Measurements from ENCODE around the gene COMT.

The COMT gene

DNA sequence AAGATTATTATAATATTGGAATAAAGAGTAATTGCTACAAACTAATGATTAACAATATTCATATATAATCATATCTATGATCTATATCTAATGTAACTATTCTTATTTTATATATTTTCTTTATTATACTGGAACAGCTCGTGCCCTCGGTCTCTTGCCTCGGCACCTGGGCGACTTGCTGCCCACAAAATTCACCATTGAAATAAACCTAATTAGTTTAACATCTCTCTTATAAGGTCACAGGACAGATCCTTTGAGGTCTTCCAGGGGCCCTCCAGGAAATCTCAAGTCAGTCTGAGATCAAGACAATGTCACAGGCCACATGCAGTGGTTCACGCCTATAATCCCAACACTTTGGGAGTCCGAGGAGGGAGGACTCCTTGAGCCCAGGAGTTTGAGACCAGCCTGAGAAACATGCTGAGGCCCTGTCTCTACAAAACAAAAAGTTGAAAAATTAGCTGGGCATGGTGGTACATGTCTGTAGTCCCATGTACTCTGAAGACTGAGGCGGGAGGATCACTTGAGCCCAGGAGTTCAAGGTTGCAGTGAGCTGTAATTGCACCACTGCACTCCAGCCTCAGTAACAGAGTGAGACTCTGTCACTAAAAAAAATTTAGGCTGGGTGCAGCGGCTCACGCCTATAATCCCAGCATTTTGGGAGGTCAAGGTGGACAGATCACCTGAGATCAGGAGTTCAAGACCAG lies 6.6 kb downstream of the COMT start:
- no peak overlapping the region for H3K27ac ChIP-seq
- DNase-seq (ENCODE audit: low read depth, low spot score): no peak

DNA sequence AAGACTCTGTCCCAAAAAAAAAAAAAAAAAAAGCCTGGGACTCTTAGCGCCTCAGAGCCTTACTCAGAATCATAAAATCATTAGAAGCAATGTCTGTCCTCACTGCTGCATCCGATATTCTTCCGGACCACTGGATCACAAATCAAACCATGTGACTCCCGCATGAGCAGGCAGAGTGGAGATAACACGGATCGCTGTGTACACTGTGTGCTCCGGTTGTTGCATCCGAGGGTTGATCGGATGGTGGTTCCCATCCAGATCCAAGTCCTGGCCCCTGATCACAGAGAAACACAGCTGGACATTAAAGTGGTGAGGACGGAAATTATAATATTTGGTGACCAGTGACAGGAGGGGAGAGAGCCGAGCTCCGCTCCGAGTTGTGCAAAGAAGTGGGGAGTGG lies 9.8 kb downstream of the COMT start:
- no peak for DNase-seq (ENCODE audit: low read depth, low spot score)
- no peak overlapping the region for H3K27ac ChIP-seq

DNA sequence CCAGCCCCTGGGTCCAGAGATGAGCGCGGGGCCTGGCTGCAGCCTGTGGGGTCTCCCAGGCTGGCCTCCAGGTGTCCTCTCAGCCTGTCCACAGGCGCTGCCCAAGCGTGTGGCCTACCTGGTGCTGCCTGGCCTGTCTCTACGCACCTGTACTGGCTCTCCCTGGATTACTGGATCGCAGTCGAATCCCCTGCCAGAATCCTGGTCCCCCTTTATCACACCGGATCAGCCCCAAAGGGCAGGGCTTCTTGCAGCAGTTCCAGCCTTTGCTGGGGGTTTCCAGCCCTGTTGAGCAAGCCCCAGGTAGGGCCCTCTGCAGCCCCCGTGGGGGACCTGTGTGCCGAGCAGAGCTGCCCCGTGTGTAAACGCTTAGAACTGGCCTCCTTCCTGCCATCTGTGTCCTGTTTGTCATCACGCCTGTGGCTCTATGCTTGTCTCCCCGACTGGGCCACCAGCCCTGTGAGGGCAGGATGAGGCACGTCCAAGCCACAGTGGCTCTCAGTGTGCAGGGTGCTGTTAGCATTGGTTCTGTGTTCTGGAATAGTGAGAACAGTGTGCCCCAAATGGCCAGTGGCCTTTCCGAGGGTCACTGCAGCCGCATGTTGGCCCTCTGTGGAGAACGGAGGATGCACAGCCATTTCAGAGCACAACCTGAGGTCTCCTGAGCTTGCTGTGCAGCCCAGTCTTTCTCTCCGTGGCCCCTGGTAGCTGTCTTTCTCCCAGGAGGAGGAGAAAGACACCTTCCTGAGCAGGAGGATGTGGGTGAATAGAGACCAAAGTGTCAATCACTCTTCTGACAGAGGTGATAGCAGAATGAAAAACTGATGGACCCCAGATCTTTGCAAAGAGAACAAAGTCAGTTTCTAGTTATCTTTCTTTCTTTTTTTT lies 13.9 kb downstream of the COMT start:
- DNase-seq (ENCODE audit: low read depth, low spot score): no peak
- peak overlapping the region; percentile 3 for H3K27ac ChIP-seq

DNA sequence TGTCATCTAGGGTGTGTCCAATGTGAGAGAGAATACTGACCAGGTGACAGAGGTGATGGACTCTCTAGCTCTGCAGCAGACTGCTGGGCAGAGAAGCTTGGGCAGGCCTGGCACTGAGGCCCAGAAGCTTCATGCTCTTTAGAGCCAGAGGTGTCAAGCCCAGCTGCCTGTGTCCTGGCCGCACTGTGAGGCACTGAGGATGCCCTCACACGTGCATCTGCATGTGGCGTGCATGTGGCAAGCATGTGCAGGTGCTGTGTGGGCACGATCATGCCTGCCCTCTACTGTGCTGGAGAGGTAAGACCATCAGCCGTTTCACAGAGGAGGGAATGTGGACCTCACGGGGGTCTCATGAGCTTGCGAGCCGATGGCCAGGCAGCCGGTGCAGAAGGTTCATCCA lies 15.9 kb downstream of the COMT start:
- DNase-seq (ENCODE audit: low read depth, low spot score): no peak

DNA sequence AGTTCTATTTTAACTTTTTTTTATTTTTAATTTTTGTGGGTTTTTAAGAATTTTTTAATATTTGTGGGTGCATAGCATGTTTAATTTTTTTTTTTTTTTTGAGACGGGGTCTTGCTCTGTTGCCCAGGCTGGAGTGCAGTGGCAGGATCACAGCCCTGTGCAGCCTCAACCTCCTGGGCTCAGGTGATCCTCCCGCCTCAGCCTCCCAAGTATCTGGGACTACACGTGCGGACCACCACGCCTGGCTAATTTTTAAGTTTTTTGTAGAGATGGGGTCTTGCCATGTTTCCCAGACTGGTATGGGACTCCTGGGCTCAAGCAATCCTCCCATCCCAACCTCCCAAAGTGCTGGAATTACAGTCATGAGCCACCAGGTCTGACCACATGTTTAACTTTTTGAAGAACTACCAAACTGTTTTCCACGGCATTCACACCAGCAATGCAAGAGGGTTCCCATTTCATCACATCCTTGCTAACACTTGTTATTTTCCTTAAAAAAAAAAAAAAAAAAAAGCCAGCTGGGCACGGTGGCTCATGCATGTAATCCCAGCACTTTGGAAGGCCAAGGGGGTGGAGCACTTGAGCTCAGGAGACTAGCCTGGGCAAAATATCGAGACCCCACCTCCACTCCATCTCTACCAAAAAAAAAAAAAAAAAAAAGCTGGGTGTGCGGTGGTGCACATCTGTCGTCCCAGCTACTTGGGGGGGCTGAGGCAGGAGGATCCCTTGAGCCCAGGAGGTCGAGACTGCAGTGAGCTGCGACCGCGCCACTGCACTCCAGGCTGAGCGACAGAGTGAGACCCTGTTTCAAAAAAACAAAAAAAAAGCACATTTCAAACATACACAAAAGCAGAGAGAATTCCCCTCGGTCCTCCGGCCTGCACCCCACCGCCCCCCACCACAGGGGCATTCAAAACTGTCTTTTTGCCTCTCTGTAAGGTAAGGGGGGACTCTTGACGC lies 16.8 kb downstream of the COMT start:
- H3K27ac ChIP-seq: no peak overlapping the region
- no peak for DNase-seq (ENCODE audit: low read depth, low spot score)

More for the DNA sequence above, 15.9 kb downstream of the COMT start:
- H3K27ac ChIP-seq: no peak overlapping the region

DNA sequence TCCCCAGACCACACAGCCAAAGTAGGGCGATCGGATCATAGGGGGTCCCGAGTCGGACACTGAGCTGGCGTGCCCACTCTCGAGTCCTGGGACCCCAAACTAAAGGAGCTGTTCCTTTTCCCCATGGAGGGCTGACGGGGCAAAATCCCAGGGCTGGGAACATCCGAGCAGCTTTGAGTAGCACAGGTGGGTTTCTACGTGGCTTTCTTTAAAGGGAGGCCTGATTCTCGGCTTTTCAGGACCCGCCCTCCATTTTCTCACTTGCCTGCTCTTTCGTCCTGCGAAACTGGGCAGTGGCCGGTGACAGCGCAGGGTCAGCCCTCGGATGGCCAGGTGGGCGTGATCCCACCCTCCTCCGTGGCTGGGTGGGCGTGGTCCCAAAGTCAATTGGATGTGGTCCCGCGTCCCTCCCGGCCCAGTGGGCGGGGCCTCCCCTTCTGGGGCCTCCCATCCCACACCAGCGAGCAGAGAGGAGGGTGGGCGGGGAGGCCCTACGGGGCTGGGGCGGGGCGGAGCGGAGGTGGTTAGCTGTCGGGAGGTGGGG lies 17.5 kb downstream of the COMT start:
- no peak for DNase-seq (ENCODE audit: low read depth, low spot score)
- no peak overlapping the region for H3K27ac ChIP-seq

DNA sequence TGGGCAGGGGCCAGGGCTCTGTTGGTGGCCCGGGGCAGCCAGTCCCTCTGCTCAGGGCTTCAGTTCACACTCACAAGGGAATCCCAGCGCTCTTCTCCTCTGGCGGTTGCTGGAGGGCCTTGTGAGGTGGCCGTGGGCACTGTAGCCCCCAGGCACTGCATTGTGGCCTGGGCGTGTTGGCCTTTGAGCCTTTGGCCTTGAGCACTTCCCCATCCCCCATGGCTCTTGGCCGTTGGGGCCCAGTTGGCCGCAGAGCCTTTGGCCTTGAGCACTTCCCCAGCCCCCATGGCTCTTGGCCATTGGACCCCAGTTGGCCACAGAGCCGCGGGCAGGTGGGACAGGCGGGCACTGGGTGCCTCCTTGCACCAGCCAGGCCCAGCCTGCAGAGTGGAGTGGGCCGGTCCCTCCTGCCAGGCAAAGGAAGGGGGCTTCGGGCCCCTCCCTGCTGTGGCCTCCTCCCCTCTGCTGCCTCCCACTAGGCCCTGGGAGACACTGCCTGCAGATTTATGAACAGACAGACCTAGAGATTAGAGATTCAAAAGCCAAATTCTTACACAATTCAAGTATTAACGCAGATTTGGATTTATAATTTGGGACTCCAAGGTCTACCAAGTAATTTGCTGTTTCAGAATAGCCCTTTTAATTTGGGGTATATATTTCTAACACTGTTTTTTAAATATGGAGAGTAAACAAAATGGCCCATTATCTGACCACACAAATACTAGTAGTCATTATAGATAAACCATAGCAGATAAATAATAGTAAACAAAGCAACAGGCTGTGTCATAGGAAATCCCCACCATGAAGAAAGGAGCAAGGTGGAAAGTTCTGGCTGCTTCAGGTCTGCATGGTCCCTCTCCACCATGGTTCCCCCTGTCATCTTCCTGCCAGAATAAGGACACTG lies 18.3 kb downstream of the COMT start:
- DNase-seq (ENCODE audit: low read depth, low spot score): no peak
- H3K27ac ChIP-seq: no peak overlapping the region

DNA sequence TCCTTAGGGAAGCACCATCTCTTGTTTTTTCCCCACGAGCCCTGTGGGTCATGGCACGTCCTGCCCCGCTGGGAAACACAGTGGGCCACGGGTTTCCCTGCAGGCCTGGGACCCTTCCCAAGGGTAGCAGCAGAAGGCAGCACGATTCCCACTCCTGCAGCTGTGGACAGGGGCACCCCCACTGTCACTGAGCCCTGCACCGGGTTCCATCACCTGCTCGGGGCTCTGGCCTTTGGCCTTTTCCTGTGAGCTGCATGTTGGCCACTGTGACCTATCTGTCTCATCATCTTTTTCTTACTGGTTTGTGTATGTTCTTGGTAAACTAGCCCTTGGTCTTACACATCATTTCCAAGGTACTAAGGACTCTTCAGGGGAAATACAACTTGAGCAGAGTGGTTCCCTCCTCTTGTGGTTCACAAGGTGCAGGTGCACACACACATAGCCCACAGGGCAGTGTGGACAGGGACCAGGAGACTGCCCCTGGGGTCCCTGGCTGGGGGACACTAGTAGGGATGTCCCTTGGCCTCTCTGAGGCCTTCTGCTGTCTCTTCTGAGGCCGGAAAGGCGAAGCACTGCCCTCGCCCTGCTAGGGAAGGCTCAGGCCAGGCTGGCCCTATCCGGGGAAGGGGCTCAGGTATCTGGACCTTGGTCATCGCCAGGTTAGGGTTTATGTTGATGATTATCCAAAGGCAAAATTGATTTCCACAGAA lies 19.1 kb downstream of the COMT start:
- no peak for DNase-seq (ENCODE audit: low read depth, low spot score)
- H3K27ac ChIP-seq: no peak overlapping the region

DNA sequence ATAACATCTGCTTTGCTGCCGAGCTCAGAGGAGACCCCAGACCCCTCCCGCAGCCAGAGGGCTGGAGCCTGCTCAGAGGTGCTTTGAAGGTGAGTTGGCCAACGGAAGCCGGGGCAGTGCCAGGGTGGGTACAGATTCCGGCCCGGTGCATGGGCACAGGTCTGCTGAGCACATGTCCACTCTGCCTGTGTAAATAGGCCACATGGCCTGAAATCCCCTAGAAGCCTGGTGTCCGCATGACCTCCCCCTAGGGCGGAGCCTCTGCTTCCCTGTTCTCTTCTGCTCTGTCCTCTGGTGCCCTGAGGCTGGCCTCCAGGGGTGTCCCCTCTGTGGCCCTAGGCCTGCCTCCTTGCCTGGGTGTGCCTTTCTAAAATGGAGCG lies 19.6 kb downstream of the COMT start:
- DNase-seq (ENCODE audit: low read depth, low spot score): no peak
- H3K27ac ChIP-seq: no peak overlapping the region

DNA sequence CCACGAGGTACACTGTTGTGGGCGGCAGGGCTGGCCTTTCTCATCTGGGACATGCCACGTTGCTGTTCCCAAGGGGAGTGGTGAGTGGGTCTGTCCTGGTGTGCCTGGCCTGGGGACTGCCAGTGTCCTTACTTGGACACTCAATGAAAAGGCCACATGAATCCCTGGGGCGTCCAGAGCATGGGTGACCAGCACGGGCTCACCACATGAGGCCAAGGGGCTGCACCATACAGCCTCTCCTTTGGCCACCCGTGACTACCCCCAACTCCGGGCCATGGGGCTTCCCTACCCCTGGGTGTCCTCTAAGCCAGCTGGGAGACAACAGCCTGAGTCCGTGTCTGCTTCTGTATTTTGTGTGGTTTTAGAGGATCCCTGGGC lies 20.3 kb downstream of the COMT start:
- H3K27ac ChIP-seq: peak overlapping the region; percentile 63
- DNase-seq (ENCODE audit: low read depth, low spot score): no peak

DNA sequence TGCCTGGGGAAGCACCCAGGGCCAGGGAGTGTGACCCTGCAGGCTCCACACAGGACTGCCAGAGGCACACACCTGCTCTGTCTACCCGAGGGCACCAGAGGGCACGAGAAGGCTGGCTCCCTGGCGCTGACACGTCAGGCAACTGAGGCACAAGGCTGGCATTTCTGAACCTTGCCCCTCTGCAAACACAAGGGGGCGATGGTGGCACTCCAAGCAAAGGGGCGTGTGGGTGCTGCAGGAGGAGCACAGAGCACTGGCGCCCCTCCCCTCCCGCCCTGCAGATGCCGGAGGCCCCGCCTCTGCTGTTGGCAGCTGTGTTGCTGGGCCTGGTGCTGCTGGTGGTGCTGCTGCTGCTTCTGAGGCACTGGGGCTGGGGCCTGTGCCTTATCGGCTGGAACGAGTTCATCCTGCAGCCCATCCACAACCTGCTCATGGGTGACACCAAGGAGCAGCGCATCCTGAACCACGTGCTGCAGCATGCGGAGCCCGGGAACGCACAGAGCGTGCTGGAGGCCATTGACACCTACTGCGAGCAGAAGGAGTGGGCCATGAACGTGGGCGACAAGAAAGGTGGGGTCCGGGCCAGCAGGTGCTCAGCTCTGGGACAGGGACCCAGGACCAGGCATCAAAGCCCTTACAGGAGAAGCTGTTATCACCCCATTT lies 20.8 kb downstream of the COMT start:
- peak overlapping the region; percentile 63 for H3K27ac ChIP-seq

DNA sequence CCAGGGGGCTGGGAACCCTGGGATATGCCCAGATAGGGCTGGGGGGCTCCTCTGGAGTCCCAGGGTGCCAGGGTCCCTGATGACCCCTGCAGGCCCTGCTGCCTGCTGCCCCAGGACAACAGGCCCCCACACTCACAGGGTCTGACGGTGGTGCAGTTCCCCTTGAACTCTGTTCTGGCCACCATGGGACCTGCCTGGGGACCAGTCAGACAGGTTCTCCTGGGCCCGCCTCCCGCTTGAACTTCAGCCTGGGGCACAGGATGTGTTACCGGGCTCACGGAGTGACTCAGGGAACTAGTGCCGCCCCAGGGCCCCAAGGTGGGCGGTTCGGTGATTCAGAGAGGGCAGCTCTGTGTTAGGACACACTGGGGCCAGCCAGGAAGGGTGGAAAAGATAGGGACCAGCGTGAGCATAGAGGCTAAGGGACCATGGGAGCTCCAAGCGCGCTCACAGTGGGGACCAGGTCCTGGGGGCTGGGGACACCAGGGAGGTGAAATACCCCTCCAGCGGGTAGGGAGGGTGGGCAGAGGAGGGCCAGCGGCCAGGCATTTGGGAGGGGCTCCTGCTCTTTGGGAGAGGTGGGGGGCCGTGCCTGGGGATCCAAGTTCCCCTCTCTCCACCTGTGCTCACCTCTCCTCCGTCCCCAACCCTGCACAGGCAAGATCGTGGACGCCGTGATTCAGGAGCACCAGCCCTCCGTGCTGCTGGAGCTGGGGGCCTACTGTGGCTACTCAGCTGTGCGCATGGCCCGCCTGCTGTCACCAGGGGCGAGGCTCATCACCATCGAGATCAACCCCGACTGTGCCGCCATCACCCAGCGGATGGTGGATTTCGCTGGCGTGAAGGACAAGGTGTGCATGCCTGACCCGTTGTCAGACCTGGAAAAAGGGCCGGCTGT lies 21.6 kb downstream of the COMT start:
- H3K27ac ChIP-seq: peak overlapping the region; percentile 63
- peak; percentile 86 for DNase-seq (ENCODE audit: low read depth, low spot score)

More for the DNA sequence above, 20.8 kb downstream of the COMT start:
- peak; percentile 66 for DNase-seq (ENCODE audit: low read depth, low spot score)

DNA sequence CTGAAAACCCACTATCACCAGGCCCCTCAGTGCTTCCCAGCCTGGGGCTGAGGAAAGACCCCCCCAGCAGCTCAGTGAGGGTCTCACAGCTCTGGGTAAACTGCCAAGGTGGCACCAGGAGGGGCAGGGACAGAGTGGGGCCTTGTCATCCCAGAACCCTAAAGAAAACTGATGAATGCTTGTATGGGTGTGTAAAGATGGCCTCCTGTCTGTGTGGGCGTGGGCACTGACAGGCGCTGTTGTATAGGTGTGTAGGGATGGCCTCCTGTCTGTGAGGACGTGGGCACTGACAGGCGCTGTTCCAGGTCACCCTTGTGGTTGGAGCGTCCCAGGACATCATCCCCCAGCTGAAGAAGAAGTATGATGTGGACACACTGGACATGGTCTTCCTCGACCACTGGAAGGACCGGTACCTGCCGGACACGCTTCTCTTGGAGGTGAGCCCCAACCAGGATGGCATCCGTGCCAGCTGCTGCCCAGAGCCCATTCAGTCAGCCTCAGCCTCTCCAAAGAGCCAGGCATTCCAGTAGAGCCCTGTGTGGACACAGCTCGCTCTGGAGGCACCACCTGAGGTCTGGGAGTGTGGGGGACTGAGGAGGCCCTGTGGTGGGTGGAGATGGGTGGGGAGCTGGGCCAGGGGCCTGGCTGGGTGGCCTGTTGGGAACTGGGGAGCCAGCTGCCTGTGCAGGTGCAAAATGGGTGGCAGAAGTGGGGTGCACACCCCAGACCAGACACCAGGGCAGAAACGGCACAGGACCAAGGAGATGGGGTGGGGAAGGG lies 22.5 kb downstream of the COMT start:
- H3K27ac ChIP-seq: peak overlapping the region; percentile 63
- DNase-seq (ENCODE audit: low read depth, low spot score): no peak

DNA sequence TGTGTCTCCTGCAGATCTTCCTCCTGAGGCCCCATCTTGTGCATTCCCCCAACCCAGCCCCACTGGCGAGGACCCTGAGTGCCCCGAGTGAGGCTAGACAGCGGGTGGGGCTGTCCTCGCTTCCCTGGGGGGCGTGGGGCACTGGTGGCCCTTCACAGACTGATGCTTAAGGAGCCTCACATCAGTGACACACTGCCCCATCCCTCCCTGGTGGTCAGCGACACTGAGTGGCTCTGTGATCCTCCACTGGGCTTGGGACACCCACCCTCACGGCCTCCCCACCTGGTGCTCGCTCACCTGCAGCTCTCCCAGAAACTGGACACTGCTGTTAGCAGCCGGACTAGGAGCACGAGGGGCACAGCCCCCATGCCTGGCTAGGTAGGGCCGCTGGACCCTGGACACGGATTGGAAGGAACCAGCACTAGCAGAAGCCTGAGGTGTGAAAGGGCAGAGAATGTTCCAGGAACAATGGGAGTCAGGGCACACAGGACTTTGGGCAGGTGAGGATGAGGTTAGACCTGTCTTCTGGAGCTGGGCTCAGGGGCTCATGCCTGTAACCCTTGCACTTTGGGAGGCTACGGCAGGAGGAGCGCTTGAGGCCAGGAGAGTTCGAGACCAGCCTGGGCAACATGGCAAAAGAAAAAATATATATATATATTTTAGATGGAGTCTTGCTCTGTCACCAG lies 23.3 kb downstream of the COMT start:
- H3K27ac ChIP-seq: no peak overlapping the region
- no peak for DNase-seq (ENCODE audit: low read depth, low spot score)

DNA sequence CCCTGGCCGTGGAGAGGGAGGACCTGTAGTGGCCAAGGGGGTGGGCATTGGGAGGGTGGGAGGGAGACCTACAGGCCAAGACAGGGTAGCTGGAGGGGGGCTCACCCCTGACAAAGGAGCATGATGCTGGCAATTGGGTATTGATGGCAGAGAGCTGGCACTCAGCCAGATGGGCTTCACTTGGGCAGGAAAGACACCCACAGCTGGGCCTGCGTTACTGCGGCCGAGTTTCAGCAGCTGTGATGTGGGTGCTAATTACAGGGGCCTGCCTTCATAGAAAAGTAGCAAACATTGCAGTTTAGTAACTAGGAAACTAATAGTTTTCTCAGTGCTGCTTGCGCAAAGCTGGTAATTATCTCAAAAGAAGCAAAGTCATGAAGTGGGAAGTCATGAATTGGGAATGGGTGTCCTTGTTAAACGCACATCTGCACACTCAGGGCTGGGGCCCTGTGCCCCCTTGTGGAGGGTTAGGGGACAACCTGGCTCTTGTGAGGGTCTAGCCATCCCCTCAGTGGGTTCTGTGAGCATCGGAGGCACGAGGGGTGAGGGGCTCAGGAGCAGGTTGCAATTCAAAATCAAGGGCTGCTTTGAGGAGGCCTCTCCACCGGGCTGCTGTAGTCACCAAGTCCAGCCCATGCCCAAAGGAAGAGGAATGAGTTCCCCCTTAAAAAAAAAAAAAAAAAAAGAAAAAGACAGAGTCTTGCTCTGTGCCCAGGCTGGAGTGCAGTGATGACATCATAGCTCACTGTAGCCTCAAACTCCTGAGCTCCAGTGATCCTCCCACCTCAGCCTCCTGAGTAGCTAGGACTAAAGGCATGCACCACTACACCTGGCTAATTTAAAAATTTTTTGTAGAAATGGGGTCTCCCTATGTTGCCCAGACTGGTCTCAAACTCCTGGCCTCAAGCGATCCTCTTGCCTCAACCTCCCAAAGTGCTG lies 24.5 kb downstream of the COMT start:
- H3K27ac ChIP-seq: no peak overlapping the region
- DNase-seq (ENCODE audit: low read depth, low spot score): no peak
